ENCODE results near the gene SLC44A1. TPM values are rescaled to one million over a fixed set of nuclear protein-coding genes. Genes with fewer than 3 reads are reported as not detected.

The SLC44A1 gene
- total and polyA plus RNA-seq, 12 donors, result 6.1 to 29.0 (median 17.8) TPM

DNA sequence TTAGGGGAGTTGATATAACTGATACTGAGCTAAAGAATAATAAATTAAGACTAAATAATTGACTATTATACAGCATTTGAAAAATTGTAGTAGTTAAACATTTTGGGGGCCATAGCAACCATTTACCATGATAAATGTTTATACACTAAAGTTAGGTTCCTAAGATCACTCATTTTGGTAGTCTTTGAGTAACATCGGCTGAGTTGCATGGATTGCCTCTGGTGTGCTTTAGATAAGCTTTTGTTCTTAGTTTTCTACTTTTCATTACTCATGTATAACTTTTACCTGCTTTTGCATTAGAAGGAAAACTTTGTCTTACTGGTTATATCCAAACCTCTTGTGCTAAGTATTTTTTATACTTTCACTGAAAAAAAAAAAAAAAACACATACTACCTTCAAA lies 101.2 kb downstream of the SLC44A1 start:
- intact Hi-C loops (cut with DNase I), result no loop called here
- 93 to 96% methylated on average over 1 of the region's 1 CpG for WGBS, 2 donors
- TF ChIP-seq, protein P1, sequence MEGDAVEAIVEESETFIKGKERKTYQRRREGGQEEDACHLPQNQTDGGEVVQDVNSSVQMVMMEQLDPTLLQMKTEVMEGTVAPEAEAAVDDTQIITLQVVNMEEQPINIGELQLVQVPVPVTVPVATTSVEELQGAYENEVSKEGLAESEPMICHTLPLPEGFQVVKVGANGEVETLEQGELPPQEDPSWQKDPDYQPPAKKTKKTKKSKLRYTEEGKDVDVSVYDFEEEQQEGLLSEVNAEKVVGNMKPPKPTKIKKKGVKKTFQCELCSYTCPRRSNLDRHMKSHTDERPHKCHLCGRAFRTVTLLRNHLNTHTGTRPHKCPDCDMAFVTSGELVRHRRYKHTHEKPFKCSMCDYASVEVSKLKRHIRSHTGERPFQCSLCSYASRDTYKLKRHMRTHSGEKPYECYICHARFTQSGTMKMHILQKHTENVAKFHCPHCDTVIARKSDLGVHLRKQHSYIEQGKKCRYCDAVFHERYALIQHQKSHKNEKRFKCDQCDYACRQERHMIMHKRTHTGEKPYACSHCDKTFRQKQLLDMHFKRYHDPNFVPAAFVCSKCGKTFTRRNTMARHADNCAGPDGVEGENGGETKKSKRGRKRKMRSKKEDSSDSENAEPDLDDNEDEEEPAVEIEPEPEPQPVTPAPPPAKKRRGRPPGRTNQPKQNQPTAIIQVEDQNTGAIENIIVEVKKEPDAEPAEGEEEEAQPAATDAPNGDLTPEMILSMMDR (IDR thresholded peaks at IDR 0.05), result no peak

DNA sequence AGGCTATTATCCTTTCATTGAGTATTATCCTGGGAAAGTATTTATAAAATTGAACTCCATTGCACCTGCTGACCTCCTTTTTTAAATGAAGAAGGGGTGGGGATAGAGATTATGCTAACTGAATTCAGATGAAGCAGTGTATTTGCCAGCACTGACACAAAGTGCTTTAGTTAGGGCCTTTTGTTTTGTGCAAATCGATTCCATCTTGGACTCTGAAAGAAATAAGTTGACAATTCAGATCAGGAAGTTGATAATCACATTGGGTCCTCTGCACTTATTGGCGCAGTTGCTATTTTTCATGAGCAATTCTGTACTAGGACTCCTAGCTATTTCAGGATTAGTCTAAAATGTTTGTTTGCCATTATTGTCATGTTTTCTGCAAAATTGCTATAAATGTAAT lies 101.8 kb downstream of the SLC44A1 start:
- no peaks in the 10 kb centered on the region for H3K27me3 ChIP-seq
- intact Hi-C loops (cut with DNase I), result no loop called here
- no peak overlapping the region for H3K27ac ChIP-seq
- TF ChIP-seq, protein P1 (IDR thresholded peaks at IDR 0.05), result no peak
- WGBS, 2 donors, result 61 to 81% methylated on average over 2 of the region's 2 CpGs
- DNase-seq, result no peak
- no peak for ATAC-seq
- H3K36me3 ChIP-seq, result peaks cover 0 to 23% (median 0%) of the 10 kb centered on the region in 9 donors
- H3K4me1 ChIP-seq, result peaks cover 0 to 31% (median 10%) of the 10 kb centered on the region in 9 donors
- H3K4me3 ChIP-seq, result no peak overlapping the region
- no peaks in the 10 kb centered on the region for H3K9me3 ChIP-seq

More for the DNA sequence above, 101.2 kb downstream of the SLC44A1 start:
- peaks cover 0 to 18% (median 0%) of the 10 kb centered on the region in 9 donors for H3K36me3 ChIP-seq
- no peak overlapping the region for H3K27ac ChIP-seq
- H3K4me3 ChIP-seq, result no peak overlapping the region
- ATAC-seq, result no peak
- peaks cover 0 to 32% (median 10%) of the 10 kb centered on the region in 9 donors for H3K4me1 ChIP-seq
- H3K9me3 ChIP-seq, result no peaks in the 10 kb centered on the region
- no peaks in the 10 kb centered on the region for H3K27me3 ChIP-seq
- no peak for DNase-seq

DNA sequence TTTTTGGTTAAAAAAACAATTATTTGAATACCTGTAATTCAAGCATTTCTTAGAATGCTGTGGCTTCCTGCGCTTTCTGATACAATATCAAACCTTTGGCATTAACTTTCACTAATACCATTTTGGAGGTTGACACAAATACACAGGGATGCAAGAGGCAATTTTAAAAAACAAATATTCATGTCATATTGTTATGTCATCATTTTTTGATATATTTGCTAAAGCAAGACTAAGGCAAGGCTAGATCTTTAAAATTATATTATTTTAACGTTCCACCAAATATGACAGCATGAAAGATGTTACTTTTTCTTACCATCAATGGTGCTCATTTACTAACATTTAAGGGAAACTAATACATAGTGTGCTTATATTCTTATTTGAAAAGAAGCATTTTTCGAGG lies 110.0 kb downstream of the SLC44A1 start:
- H3K27me3 ChIP-seq, result no peaks in the 10 kb centered on the region
- no peaks in the 10 kb centered on the region for H3K4me1 ChIP-seq
- H3K27ac ChIP-seq, result no peak overlapping the region
- H3K9me3 ChIP-seq, result no peaks in the 10 kb centered on the region
- no peak for ATAC-seq
- no peak overlapping the region for H3K4me3 ChIP-seq
- 94 to 96% methylated on average over 3 of the region's 3 CpGs for WGBS, 2 donors
- peaks cover 0 to 27% (median 3%) of the 10 kb centered on the region in 9 donors for H3K36me3 ChIP-seq
- TF ChIP-seq, protein P1 (IDR thresholded peaks at IDR 0.05), result no peak
- no peak for DNase-seq
- intact Hi-C loops (cut with DNase I), result no loop called here

DNA sequence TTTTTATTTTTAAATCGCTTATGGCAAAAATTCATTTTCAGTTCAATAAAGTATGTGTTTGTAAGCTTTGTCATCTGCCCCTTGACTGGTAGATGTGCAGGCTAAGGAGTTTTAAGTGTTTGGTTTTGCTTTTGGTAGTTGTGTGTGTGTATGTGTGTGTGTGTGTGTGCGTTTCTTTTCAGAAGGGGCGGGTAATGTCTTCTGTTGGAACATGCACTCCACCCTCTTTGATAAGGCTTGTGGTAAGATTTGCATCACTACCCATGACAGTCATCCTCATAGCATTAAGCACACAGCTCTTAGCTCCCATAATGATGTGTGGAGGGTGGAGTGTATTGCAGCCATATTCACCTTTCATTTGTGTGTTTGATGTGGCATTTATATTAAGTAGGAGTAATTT lies 111.3 kb downstream of the SLC44A1 start:
- H3K4me3 ChIP-seq, result no peak overlapping the region
- intact Hi-C loops (cut with DNase I), result loop anchor here in 1 of 10 donors (5.0 kb wide), 1 partner anchor 1812 kb away; no protein-coding TSS in a partner anchor
- DNase-seq, result no peak

More for the DNA sequence above, 111.3 kb downstream of the SLC44A1 start:
- WGBS, 2 donors, result 96 to 97% methylated on average over 3 of the region's 3 CpGs
- Histone ChIP-seq H3K4me1 (no peaks in the 10 kb centered on the region), H3K9me3 (no peaks in the 10 kb centered on the region), H3K27me3 (no peaks in the 10 kb centered on the region), H3K27ac (no peak overlapping the region), H3K36me3 (peaks cover 0 to 29% (median 5%) of the 10 kb centered on the region in 9 donors)
- no peak for ATAC-seq
- TF ChIP-seq, protein P1 (IDR thresholded peaks at IDR 0.05), result no peak
